GM13976 (cell line): ENCODE results near the gene TRAPPC5.
"Not testable (repeated sequence)": the region's sequence is repeated elsewhere in the genome, so short reads cannot be mapped to it uniquely, and the experiment has no call there.

Source experiments
- DNase-seq: peaks from one replicate; pipeline ENCODE4 v3.0.0; 2012; ENCODE audit warnings: low spot score
- CTCF ChIP-seq: IDR thresholded peaks from 2 replicates; pipeline ENCODE4 v1.5.1; 2012; ENCODE audit warnings: borderline replicate concordance, mild to moderate bottlenecking; ENCODE audit not compliant: insufficient read depth; ENCODE audit errors: extremely low read depth, missing control alignments, control extremely low read depth
- in situ Hi-C: fragments of 300-500 bp; cut with MboI; formaldehyde crosslinking; loops from one replicate; pipeline ENCODE4 v1.12.0; 2022; ENCODE audit warnings: low sequenced_read_pairs, mixed read lengths, inconsistent platforms; ENCODE audit not compliant: unreplicated experiment

The TRAPPC5 gene

GRCh38 chr19:7641290-7642276 is 39.0 kb upstream of the TRAPPC5 start:
- no peak for DNase-seq
- TF ChIP-seq CTCF, result no peak
- in situ Hi-C loops, result no loop called here

GRCh38 chr19:7642295-7643030 is 38.2 kb upstream of the TRAPPC5 start:
- TF ChIP-seq CTCF, result no peak
- in situ Hi-C loops, result no loop called here

GRCh38 chr19:7643031-7643415 is 37.6 kb upstream of the TRAPPC5 start:
- no peak for TF ChIP-seq CTCF
- in situ Hi-C loops, result no loop called here
- DNase-seq, result no peak

More at GRCh38 chr19:7642295-7643030, 38.2 kb upstream of the TRAPPC5 start:
- no peak for DNase-seq

GRCh38 chr19:7643629-7644549 is 36.7 kb upstream of the TRAPPC5 start:
- DNase-seq, result peak; percentile 62
- in situ Hi-C loops, result not testable (repeated sequence)

- DNase-seq, result no peak
- no peak for TF ChIP-seq CTCF
- in situ Hi-C loops, result no loop called here
Observed at GRCh38 chr19:7644550-7644877, 36.1 kb upstream of the TRAPPC5 start.

- DNase-seq, result no peak
- no peak for TF ChIP-seq CTCF
- in situ Hi-C loops, result no loop called here
Observed at GRCh38 chr19:7645163-7645562, 35.5 kb upstream of the TRAPPC5 start.
